HCT116 (cell line): ENCODE results near the gene UFD1. TPM values are rescaled to one million over a fixed set of nuclear protein-coding genes. Genes with fewer than 3 reads are reported as not detected.

Experiments used
- ATAC-seq: fragments of 200-7000 bp; cut with Tn5 transposase; 2 replicates; pipeline ENCODE4 v1.9.1; 2020; ENCODE audit warnings: mild to moderate bottlenecking, moderate library complexity
- BruUV-seq: library from RNA; stranded (reverse); fragments of 400-500 nt; replicated peaks from 2 replicates; lab custom pipeline; 2021; lab: Mats Ljungman, UMichigan
- CTCF ChIA-PET: fragments of 300-600 bp; sonication (Branson Sonifier 250); formaldehyde crosslinking; loops from one replicate; lab custom pipeline; 2021; ENCODE audit warnings: antibody characterized with exemption; lab: Charles Lee
- POLR2A ChIA-PET: fragments of 300-600, 350-600 bp; sonication (Branson Sonifier 250); formaldehyde crosslinking; loops from one replicate; lab custom pipeline; 2021; ENCODE audit warnings: antibody characterized with exemption; lab: Charles Lee
- RAD21 ChIA-PET, 2 experiments: fragments of 300-600 bp; sonication (Branson Sonifier 250); formaldehyde crosslinking; loops; one replicate each; lab custom pipeline; 2023; ENCODE audit warnings: low total read pairs in 2 of 2; ENCODE audit not compliant: uncharacterized antibody in 2 of 2, unreplicated experiment in 2 of 2, low non-redundant PET in 1 of 2; lab: Charles Lee
- DNase-seq: peaks from one replicate; pipeline ENCODE4 v3.0.0-alpha.2; 2010; ENCODE audit warnings: low read depth, low spot score
- H2AFZ ChIP-seq: fragments of 200-600 bp; shearing (Covaris generic), sonication (generic); 2 replicates; pipeline ENCODE4 v1.6.1; 2017; ENCODE audit warnings: low read depth, mixed run types, mixed read lengths, antibody characterized with exemption, low read length; ENCODE audit not compliant: poor library complexity, severe bottlenecking
- H3K27ac ChIP-seq: 2 replicates; pipeline ENCODE4 v1.5.1; 2012; ENCODE audit warnings: low read depth, low read length
- H3K27me3 ChIP-seq: fragments of 200-600 bp; sonication (generic); 2 replicates; pipeline ENCODE4 v1.6.1; 2016; ENCODE audit warnings: mixed run types, low read length, mixed read lengths; ENCODE audit not compliant: insufficient read depth
- H3K36me3 ChIP-seq, 2 experiments: fragments of 200-500 bp in 1 of 2; fragments of 200-600 bp in 1 of 2; sonication (Bioruptor generic) in 1 of 2; sonication (generic) in 1 of 2; 2 replicates each; pipeline versions ENCODE4 v1.5.1 to v1.6.1; 2014 to 2016; ENCODE audit warnings: low read length in 2 of 2, inconsistent platforms in 1 of 2, mixed read lengths in 1 of 2, mixed run types in 1 of 2; ENCODE audit not compliant: insufficient read depth in 2 of 2, control insufficient read depth in 1 of 2
- H3K4me1 ChIP-seq, 2 experiments: fragments of 200-600 bp in 1 of 2; sonication (generic) in 1 of 2; 2 replicates each; pipeline versions ENCODE4 v1.5.1 to v1.6.1; 2012 to 2017; ENCODE audit warnings: low read length in 2 of 2, inconsistent platforms in 1 of 2, mild to moderate bottlenecking in 1 of 2, mixed read lengths in 1 of 2, mixed run types in 1 of 2, moderate library complexity in 1 of 2; ENCODE audit not compliant: insufficient read depth in 2 of 2, control insufficient read depth in 1 of 2
- H3K4me2 ChIP-seq: fragments of 200-600 bp; sonication (generic); 2 replicates; pipeline ENCODE4 v1.6.1; 2017; ENCODE audit warnings: mixed run types, low read length, mixed read lengths
- H3K4me3 ChIP-seq, 2 experiments: fragments of 200-600 bp in 1 of 2; sonication (generic) in 1 of 2; replicated peaks in 1 of 2; 2 replicates each; pipeline ENCODE4 v1.5.1; 2011 to 2016; ENCODE audit warnings: low read length in 2 of 2, control low read depth in 1 of 2, low read depth in 1 of 2, mild to moderate bottlenecking in 1 of 2, mixed read lengths in 1 of 2, mixed run types in 1 of 2
- H3K79me2 ChIP-seq: fragments of 200-600 bp; sonication (generic); 2 replicates; pipeline ENCODE4 v1.6.1; 2017; ENCODE audit warnings: mild to moderate bottlenecking, mixed run types, low read length, moderate library complexity, mixed read lengths; ENCODE audit not compliant: insufficient read depth
- H3K9ac ChIP-seq: fragments of 200-600 bp; sonication (generic); 2 replicates; pipeline ENCODE4 v1.6.1; 2016; ENCODE audit warnings: low read length, mixed read lengths
- H3K9me2 ChIP-seq: fragments of 200-600 bp; sonication (generic), shearing (Covaris generic); 2 replicates; pipeline ENCODE4 v1.6.1; 2017; ENCODE audit warnings: mixed run types, mild to moderate bottlenecking, moderate library complexity; ENCODE audit not compliant: insufficient read depth
- H3K9me3 ChIP-seq, 2 experiments: fragments of 200-500 bp in 1 of 2; fragments of 200-600 bp in 1 of 2; sonication (Bioruptor generic) in 1 of 2; sonication (generic) in 1 of 2; 2 replicates each; pipeline ENCODE4 v1.6.1; 2014 to 2017; ENCODE audit warnings: low read length in 2 of 2, mixed read lengths in 2 of 2, inconsistent platforms in 1 of 2, low read depth in 1 of 2, mild to moderate bottlenecking in 1 of 2, mixed run types in 1 of 2, moderate library complexity in 1 of 2; ENCODE audit not compliant: control insufficient read depth in 1 of 2, insufficient read depth in 1 of 2
- H4K20me1 ChIP-seq: fragments of 200-600 bp; sonication (generic), shearing (Covaris generic); 2 replicates; pipeline ENCODE4 v1.6.1; 2017; ENCODE audit warnings: mixed run types, mild to moderate bottlenecking, moderate library complexity; ENCODE audit not compliant: insufficient read depth
- CBX3 ChIP-seq: IDR thresholded peaks from 2 replicates; pipeline ENCODE4 v1.6.1; 2012; ENCODE audit warnings: low read depth
- ELF1 ChIP-seq: IDR thresholded peaks from 2 replicates; pipeline ENCODE4 v1.6.1; 2012; ENCODE audit warnings: low read depth, borderline replicate concordance
- POLR2A ChIP-seq: IDR thresholded peaks from 2 replicates; pipeline ENCODE4 v1.7.0; 2011; ENCODE audit warnings: borderline replicate concordance; ENCODE audit not compliant: insufficient read depth, insufficient read length; ENCODE audit errors: extremely low read depth
- RAD21 ChIP-seq: IDR thresholded peaks from 2 replicates; pipeline ENCODE4 v1.6.1; 2012; ENCODE audit warnings: low read depth, mild to moderate bottlenecking
- SP1 ChIP-seq: IDR thresholded peaks from 2 replicates; pipeline ENCODE4 v1.6.1; 2012; ENCODE audit warnings: low read depth
- intact Hi-C: fragments of 100-400 bp; cut with micrococcal nuclease; formaldehyde crosslinking; loops from 2 replicates; pipeline ENCODE4 v1.10.0; 2022
- total RNA-seq: library from RNA; stranded (reverse); gene quantifications from one replicate; pipeline ENCODE4 v1.2.1, GENCODE V29; 2021; ENCODE audit not compliant: unreplicated experiment
- TF ChIP-seq, protein P1 (sequence below): IDR thresholded peaks from 2 replicates; pipeline ENCODE4 v1.6.1; 2011; ENCODE audit warnings: mild to moderate bottlenecking, low read length, moderate library complexity; ENCODE audit not compliant: insufficient replicate concordance; ENCODE audit errors: extremely low read depth

The UFD1 gene
- total RNA-seq, 1 experiment from 2014 or later, result 97.5 TPM

DNA sequence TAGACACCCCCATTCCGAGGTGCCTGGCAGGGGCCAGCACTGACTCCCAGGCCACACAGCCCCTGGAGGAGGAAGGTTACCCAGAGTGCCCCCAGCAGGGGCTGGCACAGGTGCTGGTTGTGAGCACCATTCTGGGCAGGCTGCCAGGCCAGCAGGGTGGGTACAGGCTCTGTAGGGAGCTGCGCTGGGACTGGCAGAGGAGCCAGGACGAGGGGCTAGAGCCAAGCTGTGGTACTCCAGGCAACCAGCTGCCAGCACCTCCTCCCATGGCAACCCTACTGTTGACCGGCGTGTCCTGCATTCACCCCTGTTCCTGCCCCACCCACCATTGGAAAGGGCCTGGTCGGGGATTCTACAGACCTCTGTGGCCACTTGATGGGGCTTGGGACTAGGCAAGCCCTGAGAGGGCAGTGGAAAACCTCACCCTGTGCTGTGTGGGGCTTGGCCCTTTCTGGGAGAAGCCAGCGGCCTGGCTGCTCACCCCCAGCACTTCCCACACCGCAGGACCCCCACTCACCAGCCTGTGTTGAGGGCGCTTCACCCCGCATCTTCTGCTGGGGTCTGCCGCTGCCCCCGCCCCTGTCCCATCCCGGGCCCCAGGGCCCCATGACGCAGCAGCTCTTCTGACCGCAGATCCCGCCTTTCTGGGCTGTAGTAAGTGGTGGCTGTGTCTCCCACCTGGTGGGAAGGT is 43.3 kb upstream of the UFD1 start (continued):
- TF ChIP-seq, protein P1, sequence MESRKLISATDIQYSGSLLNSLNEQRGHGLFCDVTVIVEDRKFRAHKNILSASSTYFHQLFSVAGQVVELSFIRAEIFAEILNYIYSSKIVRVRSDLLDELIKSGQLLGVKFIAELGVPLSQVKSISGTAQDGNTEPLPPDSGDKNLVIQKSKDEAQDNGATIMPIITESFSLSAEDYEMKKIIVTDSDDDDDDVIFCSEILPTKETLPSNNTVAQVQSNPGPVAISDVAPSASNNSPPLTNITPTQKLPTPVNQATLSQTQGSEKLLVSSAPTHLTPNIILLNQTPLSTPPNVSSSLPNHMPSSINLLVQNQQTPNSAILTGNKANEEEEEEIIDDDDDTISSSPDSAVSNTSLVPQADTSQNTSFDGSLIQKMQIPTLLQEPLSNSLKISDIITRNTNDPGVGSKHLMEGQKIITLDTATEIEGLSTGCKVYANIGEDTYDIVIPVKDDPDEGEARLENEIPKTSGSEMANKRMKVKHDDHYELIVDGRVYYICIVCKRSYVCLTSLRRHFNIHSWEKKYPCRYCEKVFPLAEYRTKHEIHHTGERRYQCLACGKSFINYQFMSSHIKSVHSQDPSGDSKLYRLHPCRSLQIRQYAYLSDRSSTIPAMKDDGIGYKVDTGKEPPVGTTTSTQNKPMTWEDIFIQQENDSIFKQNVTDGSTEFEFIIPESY, result no peak

DNA sequence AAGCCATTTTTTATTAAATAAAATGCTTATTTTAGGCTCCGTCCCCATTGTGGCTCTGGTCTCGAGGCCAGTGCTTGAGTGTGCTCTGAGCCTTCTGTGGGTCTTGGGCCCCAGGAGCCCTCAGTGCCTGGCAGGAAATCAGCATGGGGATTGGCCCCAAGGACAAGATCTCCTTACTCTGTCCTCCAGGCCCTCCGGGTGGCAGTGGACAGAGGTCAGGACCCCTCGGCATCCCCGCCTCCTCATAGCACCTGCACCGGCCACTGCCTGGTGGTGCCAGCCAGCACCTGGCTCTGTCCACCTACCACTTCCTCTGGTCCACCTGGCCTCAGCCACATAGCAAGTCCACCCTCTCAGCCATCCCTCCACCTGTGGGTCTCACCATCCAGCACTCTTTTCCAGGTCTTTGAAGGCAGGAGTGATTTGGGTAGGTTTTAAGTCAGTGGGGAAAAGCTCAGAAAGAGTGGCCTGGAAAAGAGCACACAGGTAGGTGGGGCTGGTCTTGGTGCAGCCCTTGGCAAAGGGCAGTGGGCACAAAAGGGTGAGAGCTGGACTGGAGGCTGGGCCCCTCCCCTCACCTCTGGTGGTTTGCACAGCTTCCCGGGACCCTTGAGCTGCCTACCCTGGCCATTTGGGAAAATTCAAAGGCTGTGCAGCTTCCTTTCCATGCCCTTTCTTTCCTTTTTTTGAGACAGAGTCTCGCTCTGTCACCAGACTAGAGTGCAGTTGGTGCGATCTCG is 41.7 kb upstream of the UFD1 start:
- Histone ChIP-seq H4K20me1 (no peaks in the 10 kb centered on the region), H2AFZ (no peak overlapping the region), H3K9me2 (no peaks in the 10 kb centered on the region), H3K4me2 (no peak overlapping the region), H3K36me3 (peaks cover 0 to 2% of the 10 kb centered on the region in 2 experiments; a peak in 1 of 4 replicates), H3K27me3 (no peaks in the 10 kb centered on the region), H3K9ac (no peak overlapping the region), H3K9me3 (no peaks in the 10 kb centered on the region), H3K27ac (no peak overlapping the region), H3K4me1 (no peaks in the 10 kb centered on the region), H3K4me3 (no peak overlapping the region), H3K79me2 (no peaks in the 10 kb centered on the region)
- ChIA-PET POLR2A (no interaction called here), RAD21 (no interaction called here), CTCF (no interaction called here)
- DNase-seq (no peak), ATAC-seq (no peak)
- no peak for TF ChIP-seq ELF1
- no peak for TF ChIP-seq CBX3
- TF ChIP-seq SP1, result no peak
- no peak for TF ChIP-seq RAD21
- TF ChIP-seq POLR2A, result no peak
- no TSS peak for BruUV-seq
- intact Hi-C loops, result no loop called here
